ENCODE measurements around the gene USHBP1.
"Not testable (repeated sequence)": the region's sequence is repeated elsewhere in the genome, so short reads cannot be mapped to it uniquely, and the experiment has no call there.

USHBP1 gene

DNA sequence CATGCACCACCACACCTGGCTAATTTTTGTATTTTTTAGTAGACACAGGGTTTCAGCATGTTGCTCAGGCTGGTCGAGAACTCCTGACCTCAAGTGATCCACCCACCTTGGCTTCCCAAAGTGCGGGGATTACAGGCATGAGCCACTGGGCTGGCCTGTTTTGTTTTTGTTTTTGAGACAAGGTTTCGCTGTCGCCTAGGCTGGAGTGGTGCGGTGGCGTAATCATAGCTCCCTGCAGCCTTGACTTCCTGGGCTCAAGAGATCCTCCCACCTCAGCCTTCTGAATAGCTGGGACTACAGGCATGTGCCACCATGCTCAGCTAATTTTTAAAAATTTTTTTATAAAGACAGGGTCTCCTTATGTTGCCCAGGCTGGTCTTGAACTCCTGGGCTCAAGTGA, 31.0 kb upstream of the USHBP1 start:
- DNase-seq = not testable (repeated sequence)

DNA sequence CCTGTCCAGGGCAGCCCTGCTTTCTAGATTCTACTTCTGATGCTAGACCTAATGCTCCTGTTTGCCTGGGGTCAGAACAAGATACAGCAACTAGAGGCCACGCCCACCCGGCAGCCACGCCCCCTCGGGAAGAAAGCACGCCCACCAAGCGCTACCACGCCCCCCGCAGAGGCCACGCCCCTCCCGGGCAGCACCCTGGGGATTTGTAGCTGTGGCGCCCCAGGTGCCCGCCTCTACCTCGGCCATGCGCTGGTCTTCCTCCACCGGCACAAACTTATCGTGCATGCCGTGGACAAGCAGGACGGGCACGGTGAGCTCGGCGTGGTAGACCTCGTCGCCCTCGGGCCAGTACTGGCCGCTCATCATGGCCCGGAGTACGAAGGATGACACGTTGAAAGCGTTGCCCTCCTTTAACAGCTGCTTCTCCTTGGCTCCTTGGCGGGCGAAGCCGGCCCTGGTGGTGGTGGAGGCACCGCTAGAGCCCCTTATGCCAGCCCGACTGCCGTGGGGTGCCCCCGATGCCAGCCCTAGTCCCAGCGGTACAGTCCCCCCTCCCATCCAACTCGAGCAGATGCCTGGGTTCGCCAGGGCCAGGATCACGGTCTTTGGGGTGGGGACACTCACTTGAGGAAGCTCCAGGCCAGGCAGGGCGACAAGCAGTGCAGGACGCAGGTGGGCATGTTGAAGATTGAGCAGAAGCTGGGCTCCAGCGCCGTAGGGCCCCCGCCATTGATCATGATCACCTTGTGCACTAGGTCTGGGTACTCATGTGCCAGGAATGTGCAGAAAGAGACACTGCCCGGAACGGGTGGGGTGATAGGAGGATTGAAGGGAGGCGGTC, 29.7 kb upstream of the USHBP1 start:
- no peak for DNase-seq

DNA sequence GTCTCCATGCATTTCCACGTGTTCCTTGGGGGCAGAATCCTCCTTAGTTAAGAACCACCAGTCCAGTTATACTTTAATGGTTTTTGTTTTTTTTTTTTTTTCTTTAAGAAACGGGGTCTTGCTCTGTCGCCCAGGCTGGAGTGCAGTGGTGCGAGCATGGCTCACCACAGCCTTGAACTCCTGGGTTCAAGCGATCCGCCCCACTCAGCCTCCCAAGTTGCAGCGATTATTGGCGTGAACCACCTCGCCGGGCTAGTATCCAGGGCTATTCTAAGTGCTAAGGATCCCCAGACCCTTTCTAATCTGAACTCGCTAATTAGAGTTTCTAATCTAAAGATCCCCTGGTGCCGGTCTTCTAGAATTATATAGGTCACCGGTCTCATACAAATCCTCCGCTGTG, 29.1 kb upstream of the USHBP1 start:
- DNase-seq = no peak

DNA sequence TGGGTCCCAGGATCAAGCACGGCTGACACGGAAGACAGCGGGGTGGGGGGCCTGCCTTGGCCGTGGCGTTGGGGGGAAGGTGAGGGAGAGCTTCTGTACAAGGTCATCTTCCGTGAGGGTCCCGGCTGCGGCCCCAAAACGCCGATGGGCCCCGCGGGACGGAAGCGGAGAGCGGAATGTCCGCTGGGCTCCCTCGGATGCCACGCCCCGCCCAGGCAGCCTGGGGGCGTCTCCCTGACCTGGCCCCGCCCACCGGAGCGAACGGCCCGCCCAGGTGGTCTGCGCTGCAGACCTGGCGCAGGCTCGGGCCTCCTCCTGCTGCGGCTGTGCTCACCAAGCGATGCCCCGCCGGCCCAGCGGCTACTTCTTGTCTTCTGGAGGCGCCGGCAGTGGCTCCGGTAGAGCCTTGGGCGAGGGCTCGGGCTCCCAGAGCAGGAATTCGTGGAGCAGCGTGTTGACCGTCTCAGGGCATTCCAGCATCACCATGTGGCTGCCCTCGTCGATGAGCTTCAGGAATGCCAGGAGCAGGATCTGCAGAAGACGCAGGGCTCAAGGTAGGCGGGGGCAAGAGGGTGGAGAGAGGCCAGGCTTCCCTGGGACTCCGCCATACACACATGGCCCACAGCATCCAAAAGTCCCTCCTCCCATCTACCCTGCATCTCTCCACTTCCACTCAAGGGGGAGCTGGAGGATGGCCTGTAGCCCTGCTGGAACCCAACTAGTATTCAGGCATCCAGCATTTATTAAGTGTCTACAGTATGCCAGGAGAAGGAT, 27.9 kb upstream of the USHBP1 start:
- DNase-seq = peak; percentile 67

DNA sequence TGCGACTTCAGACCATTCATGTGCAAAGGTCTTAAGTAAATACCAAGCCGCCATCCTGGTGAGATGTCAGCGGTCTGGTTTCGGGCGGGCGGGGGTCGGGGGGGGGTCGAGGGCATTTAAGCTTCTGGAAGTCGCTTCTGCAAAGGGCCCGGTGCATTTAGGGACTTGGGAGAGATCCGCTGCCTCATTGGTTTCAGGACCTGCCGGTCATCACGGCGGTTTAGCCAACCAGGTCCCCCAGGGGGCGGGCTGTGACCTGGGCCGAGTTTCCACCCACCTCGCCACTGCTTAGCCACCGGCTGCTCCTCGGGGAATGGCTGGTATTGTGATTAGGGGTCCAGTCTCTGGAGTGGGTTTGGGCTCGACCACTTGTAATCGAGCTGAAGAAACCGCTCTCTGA, 24.9 kb upstream of the USHBP1 start:
- DNase-seq = no peak

DNA sequence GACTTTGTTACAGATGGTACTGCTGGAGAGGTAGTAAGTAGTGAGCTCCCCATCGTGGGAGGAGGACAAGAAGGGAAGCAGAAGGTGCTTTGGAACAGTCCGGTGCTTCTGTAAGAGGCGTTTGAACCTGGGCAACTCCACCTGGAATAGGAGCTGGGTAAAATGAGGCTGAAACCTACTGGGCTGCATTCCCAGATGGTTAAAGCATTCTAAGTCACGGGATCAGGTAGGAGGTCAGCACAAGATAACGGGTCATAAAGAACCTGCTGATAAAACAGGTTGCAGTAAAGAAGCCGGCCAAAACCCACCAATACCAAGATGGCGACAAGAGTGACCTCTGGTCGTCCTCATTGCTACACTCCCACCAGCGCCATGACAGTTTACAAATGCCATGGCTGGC, 22.2 kb upstream of the USHBP1 start:
- DNase-seq = no peak

DNA sequence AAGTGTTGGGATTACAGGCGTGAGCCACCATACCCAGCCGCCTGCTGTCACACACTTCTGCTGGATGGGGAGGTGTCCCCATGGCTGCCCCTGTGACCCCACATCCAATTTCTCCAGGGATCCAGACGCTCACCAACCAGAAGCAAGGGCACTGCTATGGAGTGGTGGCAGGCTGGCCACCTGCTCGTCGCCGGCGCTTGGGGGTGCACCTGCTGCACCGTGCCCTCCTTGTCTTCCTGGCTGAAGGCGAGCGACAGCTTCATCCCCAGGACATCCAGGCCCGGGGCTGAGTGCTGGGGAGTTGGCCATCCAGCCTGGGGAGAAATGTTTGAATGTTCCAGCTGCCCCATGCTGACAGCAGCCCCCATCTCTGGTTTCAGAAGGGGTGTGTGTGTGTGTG, 21.7 kb upstream of the USHBP1 start:
- DNase-seq = no peak

DNA sequence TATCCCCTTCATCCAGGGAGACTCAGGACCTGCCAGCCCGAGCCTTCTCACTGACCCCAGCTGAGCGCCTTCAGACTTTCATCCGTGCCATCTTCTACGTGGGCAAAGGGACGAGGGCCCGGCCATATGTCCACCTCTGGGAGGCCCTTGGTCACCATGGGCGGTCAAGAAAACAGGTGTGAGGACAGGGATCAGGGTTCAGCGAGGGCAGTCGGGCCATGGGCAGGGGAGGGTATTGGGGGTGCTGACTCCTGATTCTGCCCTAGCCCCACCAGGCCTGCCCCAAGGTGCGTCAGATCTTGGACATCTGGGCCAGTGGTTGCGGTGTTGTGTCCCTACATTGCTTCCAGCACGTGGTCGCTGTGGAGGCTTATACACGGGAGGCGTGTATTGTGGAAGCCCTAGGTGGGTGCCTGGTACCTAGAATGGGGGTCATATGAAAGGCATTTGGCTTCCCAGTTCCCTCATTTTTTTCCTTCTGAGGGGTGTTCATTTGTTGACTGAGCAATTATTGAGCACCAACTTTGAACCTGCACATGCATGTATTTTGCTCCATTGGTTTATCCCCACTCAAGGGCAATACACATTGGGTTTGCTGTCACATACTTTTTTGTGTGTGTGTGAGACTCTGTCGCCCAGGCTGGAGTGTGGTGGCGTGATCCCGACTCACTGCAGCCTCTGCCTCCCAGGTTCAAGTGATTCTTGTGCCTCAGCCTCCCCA, 21.0 kb upstream of the USHBP1 start:
- DNase-seq = no peak

DNA sequence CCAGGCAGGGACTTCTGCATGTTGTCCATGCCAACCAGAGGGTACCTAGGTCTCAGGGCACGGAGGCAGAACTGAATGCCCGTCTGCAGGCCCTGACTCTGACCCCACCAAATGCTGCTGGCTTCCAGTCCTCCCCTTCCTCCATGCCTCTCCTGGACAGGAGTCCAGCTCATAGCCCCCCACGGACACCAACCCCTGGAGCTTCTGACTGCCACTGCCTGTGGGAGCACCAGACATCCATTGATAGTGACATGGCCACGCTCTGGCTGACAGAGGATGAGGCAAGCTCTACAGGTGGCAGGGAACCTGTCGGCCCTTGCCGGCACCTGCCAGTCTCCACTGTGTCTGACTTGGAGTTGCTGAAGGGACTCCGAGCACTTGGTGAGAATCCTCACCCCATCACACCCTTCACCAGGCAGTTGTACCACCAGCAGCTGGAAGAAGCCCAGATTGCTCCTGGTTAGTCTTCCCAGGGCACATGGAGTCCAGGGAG, 19.0 kb upstream of the USHBP1 start:
- no peak for DNase-seq

DNA sequence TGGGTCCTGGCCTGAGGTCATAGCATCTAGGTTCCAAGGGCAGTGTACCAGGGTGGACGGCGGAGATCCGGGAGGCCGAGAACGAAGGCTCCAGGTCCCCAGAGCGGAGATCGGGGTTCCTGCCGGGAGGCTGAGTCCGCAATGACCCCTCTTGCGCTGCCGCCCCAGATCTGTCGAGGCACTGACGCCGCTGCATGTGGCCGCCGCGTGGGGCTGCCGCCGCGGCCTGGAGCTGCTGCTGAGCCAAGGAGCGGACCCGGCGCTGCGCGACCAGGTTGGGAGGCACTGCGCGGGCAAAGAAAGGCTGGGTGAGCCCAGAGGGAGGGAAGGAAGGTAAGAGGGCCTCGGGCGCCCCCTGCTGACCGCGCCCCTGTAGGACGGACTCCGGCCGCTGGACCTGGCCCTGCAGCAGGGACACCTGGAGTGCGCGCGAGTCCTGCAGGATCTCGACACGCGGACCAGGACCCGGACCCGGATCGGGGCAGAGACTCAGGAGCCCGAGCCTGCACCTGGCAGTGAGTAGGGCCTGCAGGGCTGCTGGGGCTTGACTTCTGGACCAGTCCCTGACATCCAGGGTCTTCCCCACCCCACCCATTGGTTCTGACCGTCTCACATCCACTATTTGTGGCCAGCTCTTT, 18.1 kb upstream of the USHBP1 start:
- peak; percentile 66 for DNase-seq

DNA sequence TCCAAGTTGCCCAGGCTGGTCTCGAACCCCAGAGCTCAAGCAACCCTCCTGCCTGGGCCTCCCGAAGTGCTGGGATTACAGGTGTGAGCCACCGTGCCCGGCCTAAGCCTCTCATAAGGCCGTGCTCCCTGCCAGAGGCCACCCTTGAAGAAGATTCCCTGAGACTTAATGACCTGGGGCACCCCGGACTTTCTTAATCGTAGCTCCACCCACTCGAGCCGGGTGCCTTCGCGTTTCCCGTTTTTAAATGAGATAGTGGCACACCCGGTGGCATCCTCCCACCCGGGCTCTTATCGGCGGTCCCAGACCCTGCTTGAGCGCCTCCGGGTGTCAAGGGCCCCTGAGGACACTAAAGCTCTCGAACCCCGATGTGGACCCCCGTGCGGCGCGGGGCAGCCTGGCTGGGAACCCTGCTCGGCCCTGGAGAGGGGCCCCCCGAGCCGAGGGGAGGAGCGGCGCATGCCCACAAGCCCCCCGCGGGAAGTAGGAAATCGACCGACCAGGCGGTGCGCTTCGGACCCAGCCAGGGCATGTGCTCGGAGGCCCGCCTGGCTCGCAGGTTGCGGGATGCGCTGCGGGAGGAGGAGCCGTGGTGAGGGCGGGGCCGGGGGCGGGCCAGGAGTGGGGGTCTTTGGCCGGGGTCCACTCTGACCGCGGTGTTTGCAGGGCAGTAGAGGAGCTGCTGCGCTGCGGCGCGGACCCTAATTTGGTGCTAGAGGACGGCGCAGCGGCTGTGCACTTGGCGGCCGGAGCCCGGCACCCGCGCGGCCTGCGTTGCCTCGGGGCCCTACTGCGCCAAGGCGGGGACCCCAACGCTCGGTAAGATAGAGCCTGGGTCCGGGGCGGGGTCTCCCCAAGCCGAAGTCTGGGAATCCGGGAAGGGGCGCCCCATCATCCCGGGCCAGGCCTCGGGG, 17.1 kb upstream of the USHBP1 start, which contains the start of gene ANKLE1:
ANKLE1 (plus strand) TSS at position 511 of the 914 bp plus-strand sequence; CDS start at position 531, 20 bp downstream.
- no peak for DNase-seq

DNA sequence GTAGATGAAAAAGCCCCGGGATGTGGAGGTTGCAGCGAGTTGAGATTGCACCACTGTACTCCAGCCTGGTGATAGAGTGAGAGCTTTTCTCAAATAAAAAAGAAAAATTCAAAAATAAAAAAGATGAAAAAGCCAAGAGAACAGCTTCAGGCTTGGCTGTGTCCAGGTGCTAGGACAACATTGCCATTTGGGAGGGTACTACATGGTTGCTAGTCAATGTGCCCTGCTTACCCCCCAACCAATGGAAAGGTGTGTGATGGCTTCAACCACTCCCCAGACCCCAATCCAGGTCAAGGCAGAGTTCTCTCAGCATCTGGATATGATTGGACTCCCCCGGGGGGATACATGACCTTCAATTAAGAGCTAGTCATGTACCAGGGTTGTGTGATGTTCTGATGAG, 14.9 kb upstream of the USHBP1 start:
- no peak for DNase-seq

DNA sequence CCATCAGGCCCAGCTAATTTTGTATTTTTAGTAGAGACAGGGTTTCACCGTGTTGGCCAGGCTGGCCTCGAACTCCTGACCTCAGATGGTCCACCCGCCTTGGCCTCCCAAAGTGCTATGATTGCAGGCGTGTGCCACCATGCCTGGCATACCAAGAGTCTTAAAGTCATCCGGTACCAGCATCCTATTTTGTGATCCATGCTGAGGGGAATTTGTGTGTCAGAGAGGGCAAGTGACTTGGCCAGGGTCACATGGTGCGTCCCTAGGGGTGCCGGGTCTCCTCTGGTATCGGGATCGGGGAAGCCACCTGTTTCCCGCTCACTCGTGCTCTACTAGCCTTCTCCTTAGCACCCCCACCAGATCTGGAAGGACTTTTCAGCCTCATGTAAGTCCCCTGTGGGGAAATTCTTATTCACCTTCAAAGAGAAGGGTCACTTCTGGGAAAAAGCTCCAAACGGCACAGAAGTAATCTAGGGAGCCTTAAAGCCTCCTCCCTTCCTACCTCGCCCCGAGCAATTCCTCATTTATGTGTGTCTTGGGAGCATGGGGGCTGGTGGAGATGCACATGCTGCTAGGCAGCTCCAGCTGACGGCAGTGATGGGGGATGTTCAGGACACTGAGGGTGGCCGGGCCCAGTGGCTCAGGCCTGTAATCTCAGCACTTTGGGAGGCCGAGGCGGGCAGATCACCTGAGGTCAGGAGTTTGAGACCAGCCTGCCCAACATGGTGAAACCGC, 11.1 kb upstream of the USHBP1 start:
- DNase-seq = no peak

DNA sequence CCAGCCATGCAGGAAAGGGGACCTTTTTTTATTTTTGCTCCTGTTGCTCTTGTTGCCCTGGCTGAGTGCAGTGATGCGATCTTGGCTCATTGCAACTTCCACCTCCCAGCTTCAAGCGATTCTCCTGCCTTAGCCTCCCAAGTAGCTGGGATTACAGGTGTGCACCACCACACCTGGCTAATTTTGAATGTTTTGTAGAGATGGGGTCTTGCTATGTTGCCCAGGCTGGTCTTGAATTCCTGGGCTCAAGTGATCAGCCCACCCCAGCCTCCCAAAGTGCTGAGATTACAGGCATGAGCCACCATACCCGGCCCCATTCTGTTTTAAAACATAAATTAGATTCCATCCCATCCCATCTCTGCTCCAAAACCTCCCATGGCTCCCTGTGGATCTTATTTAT, 10.3 kb upstream of the USHBP1 start:
- not testable (repeated sequence) for DNase-seq

DNA sequence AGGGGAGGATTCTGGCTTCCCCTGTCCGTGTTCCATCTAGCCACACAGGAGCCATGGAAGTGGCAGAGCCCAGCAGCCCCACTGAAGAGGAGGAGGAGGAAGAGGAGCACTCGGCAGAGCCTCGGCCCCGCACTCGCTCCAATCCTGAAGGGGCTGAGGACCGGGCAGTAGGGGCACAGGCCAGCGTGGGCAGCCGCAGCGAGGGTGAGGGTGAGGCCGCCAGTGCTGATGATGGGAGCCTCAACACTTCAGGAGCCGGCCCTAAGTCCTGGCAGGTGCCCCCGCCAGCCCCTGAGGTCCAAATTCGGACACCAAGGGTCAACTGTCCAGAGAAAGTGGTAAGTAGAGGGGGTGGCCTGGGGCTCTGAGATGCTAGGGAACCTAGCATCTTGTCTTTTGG, 4.2 kb upstream of the USHBP1 start:
- no peak for DNase-seq

DNA sequence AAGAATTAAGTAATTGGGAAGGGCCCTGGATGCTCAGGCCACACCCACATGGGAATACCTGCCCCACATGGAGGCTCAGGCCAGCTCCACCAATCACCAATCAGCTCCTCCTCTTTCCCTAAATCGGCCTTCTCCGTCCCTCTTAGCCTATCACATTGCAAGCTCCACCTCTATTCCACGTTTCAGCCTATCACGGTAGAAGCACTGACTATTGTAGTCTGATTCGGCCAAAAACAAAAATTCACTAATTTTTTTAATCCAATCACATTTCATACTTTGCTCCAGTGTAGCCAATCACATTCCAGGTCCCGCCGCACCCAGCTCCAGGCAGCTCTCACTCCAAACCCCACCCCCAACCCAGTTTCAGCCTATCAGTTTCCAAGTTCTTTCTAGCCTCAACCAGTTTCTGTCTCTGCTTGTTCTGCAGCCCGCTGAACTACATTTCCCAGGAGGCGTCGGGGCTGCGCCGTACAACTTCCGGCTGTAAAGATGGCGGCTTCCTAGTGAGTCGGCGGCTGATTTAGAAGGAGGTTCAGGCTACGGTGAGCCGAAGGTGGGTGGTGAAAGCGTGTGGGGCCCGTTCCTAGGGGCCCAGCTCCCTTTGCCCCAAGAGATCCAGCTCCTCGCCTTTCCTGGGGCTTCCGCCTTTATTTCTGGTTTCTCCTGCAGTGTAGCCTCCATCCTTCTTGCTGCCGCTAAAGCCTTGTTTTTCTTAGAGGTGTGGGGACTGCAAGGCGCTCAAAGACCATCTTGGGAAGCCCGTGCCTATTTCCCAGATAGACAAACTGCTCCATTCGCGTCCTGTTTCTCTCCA, 2.6 kb upstream of the USHBP1 start, which contains the start of gene BABAM1:
BABAM1 (plus strand) TSS at position 469 of the 814 bp plus-strand sequence. CDS start 1,364 bp downstream, outside the sequence.
- DNase-seq = peak; percentile 100

DNA sequence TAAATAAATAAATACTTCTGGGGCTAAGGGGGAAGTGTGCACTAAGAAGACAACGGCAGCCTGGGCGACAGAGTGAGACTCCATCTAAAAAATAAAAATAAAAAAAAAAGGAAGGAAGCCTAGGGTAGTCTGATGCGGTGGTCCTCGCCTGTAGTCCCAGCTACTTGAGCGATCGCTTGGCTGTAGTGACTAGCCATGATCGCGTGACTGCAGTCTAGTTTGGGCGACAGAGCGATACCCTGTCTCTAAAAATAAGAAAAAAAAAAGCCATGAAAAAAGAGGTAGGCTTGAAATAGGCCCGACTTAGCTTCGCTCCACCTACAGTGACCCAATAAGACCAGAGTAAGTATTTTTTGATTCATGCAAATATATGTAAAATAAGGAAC, 2.0 kb upstream of the USHBP1 start:
- no peak for DNase-seq

DNA sequence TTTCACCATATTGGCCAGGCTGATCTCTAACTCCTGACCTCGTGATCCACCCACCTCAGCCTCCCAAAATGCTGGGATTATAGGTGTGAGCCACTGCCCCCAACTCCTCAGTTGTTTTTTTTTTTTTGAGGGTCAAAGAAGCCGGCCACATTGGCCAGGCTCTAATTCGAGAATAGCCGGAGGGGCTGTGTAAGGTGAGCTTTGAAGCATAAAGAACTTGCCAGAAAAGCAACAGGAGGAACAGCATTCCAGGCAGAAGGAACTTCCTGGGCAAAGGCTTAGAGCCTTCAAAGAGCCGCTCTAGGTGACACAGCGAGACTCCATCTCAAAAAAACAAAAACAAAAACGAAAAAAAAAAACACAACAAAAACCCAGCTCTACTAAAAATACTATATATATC, 1.5 kb upstream of the USHBP1 start:
- no peak for DNase-seq

DNA sequence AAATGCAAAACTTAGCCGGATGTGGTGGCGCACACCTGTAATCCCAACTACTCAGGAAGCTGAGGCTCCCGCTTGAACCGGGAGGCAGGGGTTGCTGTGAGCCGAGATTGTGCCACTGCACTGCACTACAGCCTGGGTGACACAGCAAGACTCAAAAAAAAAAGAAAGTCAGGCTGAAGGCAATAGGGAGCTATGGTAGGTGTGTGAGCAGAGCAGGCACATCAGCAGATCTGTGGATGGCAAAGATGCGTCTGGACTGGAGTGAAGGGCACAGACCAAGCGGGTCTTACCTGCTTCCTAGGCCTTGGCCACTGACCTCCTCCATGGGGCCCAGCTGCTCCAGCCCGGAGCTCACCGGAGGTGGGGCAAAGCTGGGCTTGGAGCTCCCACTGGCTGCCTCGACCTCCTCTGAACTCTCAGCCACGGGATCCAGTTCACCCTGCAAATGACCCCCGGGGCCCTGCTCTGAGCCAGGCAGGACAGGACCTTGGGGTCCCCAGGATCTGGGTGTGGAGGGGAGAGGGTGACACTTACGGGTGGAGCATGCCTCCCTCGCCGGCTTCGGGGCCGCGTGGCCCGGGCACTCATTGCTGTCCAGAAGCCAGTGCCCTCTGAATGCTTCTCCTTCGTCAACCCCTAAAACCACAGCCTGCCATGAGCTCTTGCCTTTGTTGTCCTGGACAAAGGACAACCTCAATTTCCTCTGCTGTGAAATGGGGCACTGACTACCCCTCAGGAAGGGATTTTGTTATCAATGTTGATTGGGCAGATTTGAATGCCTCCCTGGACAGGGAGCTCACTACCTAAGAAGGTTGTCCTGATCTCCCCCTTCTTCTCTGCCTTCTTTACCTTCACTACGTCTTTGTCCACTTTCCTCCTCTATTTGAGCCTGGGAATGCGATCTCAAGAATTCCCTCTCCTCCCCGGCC, 569 bp downstream of the USHBP1 start:
- DNase-seq = no peak

Data from NCI-H524 treated with DMSO at 0.1 percent for 48 hours (cell line).